Activated naive CD8-positive, alpha-beta T cell treated with anti-CD3 and anti-CD28 coated beads, Interleukin-2, amount 10 ng/mL, durations not matched to agents 7 days and 5 days (primary cell): ENCODE results near the gene DDX55. TPM values are rescaled to one million over a fixed set of nuclear protein-coding genes. Genes with fewer than 3 reads are reported as not detected.
A peak's percentile ranks its signal among the peaks of the same experiment; 100 is the strongest.
"Not testable (repeated sequence)": the region's sequence is repeated elsewhere in the genome, so short reads cannot be mapped to it uniquely, and the experiment has no call there.

Experiments
- ATAC-seq: fragments of 150-1000 bp; cut with Tn5 transposase; one replicate; pipeline ENCODE4 v1.10.0; 2021; ENCODE audit warnings: low read depth, moderate library complexity
- POLR2A ChIA-PET: fragments of 350-600 bp; sonication (Branson Sonifier 250); formaldehyde crosslinking; loops from one replicate; lab custom pipeline; 2021; ENCODE audit warnings: antibody characterized with exemption; lab: Charles Lee
- DNase-seq: peaks from one replicate; pipeline ENCODE4 v3.0.0; 2021
- H3K27ac Mint-ChIP-seq: one replicate; pipeline ENCODE4 v1.8.0; 2022; ENCODE audit warnings: mild to moderate bottlenecking, mixed read lengths
- H3K27me3 Mint-ChIP-seq: one replicate; pipeline ENCODE4 v1.8.0; 2022; ENCODE audit warnings: mild to moderate bottlenecking, moderate library complexity, mixed read lengths
- H3K36me3 Mint-ChIP-seq: one replicate; pipeline ENCODE4 v1.8.0; 2021; ENCODE audit warnings: mild to moderate bottlenecking, mixed read lengths
- H3K4me1 Mint-ChIP-seq: one replicate; pipeline ENCODE4 v1.8.0; 2021; ENCODE audit warnings: mixed read lengths
- H3K4me3 Mint-ChIP-seq: one replicate; pipeline ENCODE4 v1.8.0; 2022; ENCODE audit warnings: mild to moderate bottlenecking, moderate library complexity, mixed read lengths
- H3K9me3 Mint-ChIP-seq: one replicate; pipeline ENCODE4 v1.8.0; 2021; ENCODE audit warnings: mixed read lengths
- total RNA-seq, 2 experiments: library from RNA; stranded (reverse); gene quantifications; one replicate each; pipeline ENCODE4 v1.2.3, GENCODE V29; 2021

The DDX55 gene
- 10 to 100 TPM; 34.5 to 39.3 TPM for total RNA-seq

GRCh38 chr12:123601602-123602489 is at the start of gene DDX55:
DDX55 (plus strand) TSS chr12:123602099; CDS start chr12:123602149, 50 bp downstream.
- Mint-ChIP-seq H3K27me3 (no peaks in the 10 kb centered on the region), H3K4me3 (peak within 1 kb of the TSS; percentile 93), H3K4me1 (peaks cover 33% of the 10 kb centered on the region), H3K9me3 (no peaks in the 10 kb centered on the region), H3K27ac (peak within 1 kb of the TSS; percentile 99), H3K36me3 (peaks cover 13% of the 10 kb centered on the region)
- POLR2A ChIA-PET: interaction anchor here (0.7 to 2.3 kb wide), 18 partner anchors 10 to 1075 kb away, joined by 3 to 17 read pairs (median 4); partner anchors contain the start of genes MPHOSPH9, MTRFR, RILPL1 and RILPL2
- ATAC-seq (peak; percentile 90), DNase-seq (peak; percentile 89)

- H3K27me3 Mint-ChIP-seq, ATAC-seq, H3K36me3 Mint-ChIP-seq, H3K4me1 Mint-ChIP-seq, H3K27ac Mint-ChIP-seq, H3K4me3 Mint-ChIP-seq, POLR2A ChIA-PET, DNase-seq, H3K9me3 Mint-ChIP-seq: not testable (repeated sequence)
Observed at GRCh38 chr12:123554136-123554535, 47.8 kb upstream of the DDX55 start.

DNA sequence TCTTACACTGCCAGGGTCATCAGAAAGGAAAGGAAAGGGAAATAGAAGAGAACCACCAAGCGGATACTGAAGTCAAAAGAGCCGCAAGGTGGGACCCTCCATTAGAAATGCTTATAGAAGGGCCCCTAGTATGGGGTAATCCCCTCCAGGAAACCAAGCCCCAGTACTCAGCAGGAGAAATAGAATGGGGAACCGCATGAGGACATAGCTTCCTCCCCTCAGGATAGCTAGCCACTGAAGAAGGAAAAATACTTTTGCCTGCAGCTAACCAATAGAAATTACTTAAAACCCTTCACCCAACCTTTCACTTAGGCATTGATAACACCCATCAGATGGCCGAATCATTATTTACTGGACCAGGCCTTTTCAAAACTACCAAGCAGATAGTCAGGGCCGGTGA is 47.1 kb upstream of the DDX55 start:
- not testable (repeated sequence) for H3K36me3 Mint-ChIP-seq, ATAC-seq

GRCh38 chr12:123558487-123558886 is 43.4 kb upstream of the DDX55 start:
- H3K36me3 Mint-ChIP-seq, DNase-seq, POLR2A ChIA-PET, ATAC-seq, H3K4me1 Mint-ChIP-seq, H3K27ac Mint-ChIP-seq, H3K4me3 Mint-ChIP-seq, H3K9me3 Mint-ChIP-seq: not testable (repeated sequence)
- H3K27me3 Mint-ChIP-seq: peaks cover 19% of the 10 kb centered on the region

More for the DNA sequence above, 47.1 kb upstream of the DDX55 start:
- H3K27ac Mint-ChIP-seq, H3K4me1 Mint-ChIP-seq, H3K9me3 Mint-ChIP-seq, H3K4me3 Mint-ChIP-seq, DNase-seq, H3K27me3 Mint-ChIP-seq, POLR2A ChIA-PET: not testable (repeated sequence)

DNA sequence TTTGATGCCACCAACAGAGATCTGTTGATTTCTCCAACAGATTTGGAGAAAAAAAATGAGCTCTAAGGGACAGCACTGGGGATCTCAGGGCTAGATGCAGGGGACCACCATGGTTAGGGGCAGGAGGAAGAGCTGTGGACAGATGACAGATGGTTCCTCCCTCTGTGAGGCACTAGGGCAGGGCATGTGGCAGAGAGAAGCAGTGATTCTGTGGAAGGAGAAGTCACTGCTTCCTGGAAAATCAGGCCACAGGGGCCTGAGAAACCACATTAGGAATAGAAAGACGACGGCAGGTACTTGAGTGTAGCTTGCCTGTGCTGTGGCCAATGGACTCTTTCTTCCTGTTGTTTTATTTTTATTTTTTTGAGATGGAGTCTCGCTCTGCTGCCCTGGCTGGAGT is 42.4 kb upstream of the DDX55 start:
- peaks cover 6% of the 10 kb centered on the region for H3K4me1 Mint-ChIP-seq
- no peak for DNase-seq
- H3K9me3 Mint-ChIP-seq: no peaks in the 10 kb centered on the region
- POLR2A ChIA-PET: interaction anchor here (0.6 kb wide), 1 partner anchor 18 kb away, joined by 4 read pairs; no protein-coding TSS in a partner anchor
- H3K36me3 Mint-ChIP-seq: no peaks in the 10 kb centered on the region
- H3K27me3 Mint-ChIP-seq: peaks cover 17% of the 10 kb centered on the region
- H3K27ac Mint-ChIP-seq: no peak overlapping the region
- H3K4me3 Mint-ChIP-seq: no peak overlapping the region
- no peak for ATAC-seq

DNA sequence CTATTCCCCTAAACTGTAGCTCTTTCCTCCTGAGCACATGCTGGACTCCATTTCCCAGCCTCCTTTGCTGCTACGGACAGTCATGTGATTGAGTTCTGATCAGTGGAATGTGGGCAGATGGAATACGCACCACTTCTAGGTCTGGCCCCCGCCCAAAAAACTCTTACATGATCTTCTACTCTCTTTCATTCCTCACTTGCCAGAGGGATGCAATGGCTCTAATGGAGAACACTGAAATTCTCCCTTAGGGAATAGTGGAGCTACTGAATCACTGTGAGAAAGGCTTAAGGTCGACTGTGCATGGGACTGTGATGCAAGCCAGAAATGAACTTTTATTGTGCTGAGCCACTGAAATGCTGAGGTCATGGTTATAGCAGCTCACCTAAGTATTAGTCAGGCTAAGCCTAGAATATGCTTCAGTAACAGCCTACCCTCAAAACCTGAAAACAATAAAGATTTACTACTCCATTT is 30.5 kb upstream of the DDX55 start:
- POLR2A ChIA-PET: no interaction called here
- H3K9me3 Mint-ChIP-seq: no peaks in the 10 kb centered on the region
- H3K27me3 Mint-ChIP-seq: peaks cover 10% of the 10 kb centered on the region
- DNase-seq (no peak), ATAC-seq (no peak)
- peak overlapping the region; percentile 51 for H3K27ac Mint-ChIP-seq
- peaks cover 4% of the 10 kb centered on the region for H3K4me1 Mint-ChIP-seq
- H3K36me3 Mint-ChIP-seq: peaks cover under 1% of the 10 kb centered on the region
- no peak overlapping the region for H3K4me3 Mint-ChIP-seq

GRCh38 chr12:123572391-123572790 is 29.5 kb upstream of the DDX55 start:
- Mint-ChIP-seq H3K27ac (no peak overlapping the region), H3K36me3 (peaks cover 3% of the 10 kb centered on the region), H3K4me1 (peaks cover 4% of the 10 kb centered on the region), H3K4me3 (no peak overlapping the region), H3K9me3 (no peaks in the 10 kb centered on the region), H3K27me3 (peaks cover 10% of the 10 kb centered on the region)
- POLR2A ChIA-PET: no interaction called here
- DNase-seq (no peak), ATAC-seq (no peak)

DNA sequence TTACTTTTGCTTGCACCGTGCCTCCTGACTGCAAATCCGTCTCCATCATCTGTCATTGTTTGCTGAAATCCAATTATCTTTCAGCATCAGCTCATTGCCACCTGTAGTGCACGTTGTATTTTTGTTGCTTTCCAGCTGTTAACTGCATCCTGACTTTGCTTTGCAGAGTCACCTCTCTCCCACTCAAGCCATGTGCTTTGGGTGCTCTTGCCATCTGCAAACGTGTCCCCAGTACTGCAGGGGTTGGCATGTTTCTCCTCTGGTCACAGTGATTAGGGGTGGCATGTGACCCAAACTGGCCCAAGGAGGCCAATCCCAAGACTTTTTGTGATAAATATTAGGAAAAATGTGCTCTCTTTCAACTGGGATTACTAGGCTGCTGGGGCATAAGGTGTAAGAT is 28.0 kb upstream of the DDX55 start:
- no peaks in the 10 kb centered on the region for H3K9me3 Mint-ChIP-seq
- no peak for DNase-seq
- peaks cover 4% of the 10 kb centered on the region for H3K4me1 Mint-ChIP-seq
- POLR2A ChIA-PET: no interaction called here
- H3K4me3 Mint-ChIP-seq: no peak overlapping the region
- no peak for ATAC-seq
- no peak overlapping the region for H3K27ac Mint-ChIP-seq
- peaks cover 3% of the 10 kb centered on the region for H3K36me3 Mint-ChIP-seq
- peaks cover 10% of the 10 kb centered on the region for H3K27me3 Mint-ChIP-seq

DNA sequence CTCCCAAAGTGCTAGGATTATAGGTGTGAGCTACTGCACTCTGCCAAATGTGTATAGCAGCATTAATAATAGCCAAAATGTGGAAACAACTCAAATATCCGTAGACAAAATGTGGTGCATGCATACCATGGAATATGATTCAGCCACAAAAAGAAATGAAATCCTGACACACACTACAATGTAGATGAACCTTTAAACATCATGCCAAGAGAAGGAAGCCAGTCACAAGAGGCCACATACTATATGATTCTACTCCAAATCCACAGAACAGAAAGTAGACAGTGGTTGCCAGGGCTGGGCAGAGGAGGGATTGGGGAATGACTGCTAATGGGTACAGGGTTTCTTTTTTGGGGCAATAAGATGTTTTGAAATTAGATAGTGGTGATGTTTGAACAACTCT is 25.3 kb upstream of the DDX55 start:
- DNase-seq (no peak), ATAC-seq (no peak)
- H3K27me3 Mint-ChIP-seq: peaks cover 7% of the 10 kb centered on the region
- H3K9me3 Mint-ChIP-seq: no peaks in the 10 kb centered on the region
- POLR2A ChIA-PET: no interaction called here
- no peak overlapping the region for H3K27ac Mint-ChIP-seq
- H3K4me3 Mint-ChIP-seq: no peak overlapping the region
- peaks cover 3% of the 10 kb centered on the region for H3K36me3 Mint-ChIP-seq
- no peaks in the 10 kb centered on the region for H3K4me1 Mint-ChIP-seq

DNA sequence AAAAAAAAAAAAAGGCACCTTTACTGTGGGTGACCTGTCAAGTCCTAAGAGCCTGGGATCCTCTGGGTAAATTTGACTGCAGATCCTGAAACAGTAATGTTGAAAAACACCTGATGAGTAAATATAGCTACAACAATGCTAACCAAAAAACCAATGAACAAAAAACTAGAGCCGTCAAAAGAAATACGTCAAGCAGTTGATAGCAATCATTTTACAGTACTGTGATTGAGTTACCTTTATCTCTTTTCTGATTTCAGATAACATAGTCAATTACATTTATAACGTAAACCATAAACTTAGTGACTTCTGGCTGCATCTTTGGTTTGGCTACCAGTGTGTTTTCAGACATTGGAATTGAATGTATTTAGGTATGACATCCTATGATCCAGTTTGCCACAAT is 23.7 kb upstream of the DDX55 start:
- Mint-ChIP-seq H3K4me1 (peaks cover 10% of the 10 kb centered on the region), H3K36me3 (peaks cover 3% of the 10 kb centered on the region), H3K9me3 (no peaks in the 10 kb centered on the region), H3K4me3 (no peak overlapping the region), H3K27me3 (no peaks in the 10 kb centered on the region), H3K27ac (no peak overlapping the region)
- POLR2A ChIA-PET: no interaction called here
- DNase-seq: no peak
- ATAC-seq: no peak

GRCh38 chr12:123578829-123579228 is 23.1 kb upstream of the DDX55 start:
- H3K4me3 Mint-ChIP-seq, ATAC-seq, H3K27me3 Mint-ChIP-seq, H3K9me3 Mint-ChIP-seq, H3K27ac Mint-ChIP-seq, H3K36me3 Mint-ChIP-seq, DNase-seq: not testable (repeated sequence)
- peaks cover 10% of the 10 kb centered on the region for H3K4me1 Mint-ChIP-seq
- POLR2A ChIA-PET: interaction anchor here (0.7 kb wide), 1 partner anchor 188 kb away, joined by 3 read pairs; no protein-coding TSS in a partner anchor

- peaks cover 3% of the 10 kb centered on the region for H3K36me3 Mint-ChIP-seq
- H3K4me1 Mint-ChIP-seq: peaks cover 16% of the 10 kb centered on the region
- no peak overlapping the region for H3K4me3 Mint-ChIP-seq
- no peak for ATAC-seq
- no peak overlapping the region for H3K27ac Mint-ChIP-seq
- H3K27me3 Mint-ChIP-seq: no peaks in the 10 kb centered on the region
- no peaks in the 10 kb centered on the region for H3K9me3 Mint-ChIP-seq
- POLR2A ChIA-PET: no interaction called here
- DNase-seq: no peak
Observed at GRCh38 chr12:123580772-123581171, 21.1 kb upstream of the DDX55 start.

- DNase-seq: no peak
- Mint-ChIP-seq H3K4me3 (no peak overlapping the region), H3K9me3 (no peaks in the 10 kb centered on the region), H3K27me3 (no peaks in the 10 kb centered on the region), H3K4me1 (peaks cover 18% of the 10 kb centered on the region), H3K36me3 (peaks cover 28% of the 10 kb centered on the region), H3K27ac (no peak overlapping the region)
- POLR2A ChIA-PET: no interaction called here
- no peak for ATAC-seq
Observed at GRCh38 chr12:123591702-123592481, 10.0 kb upstream of the DDX55 start.
